Mucosa of descending colon (tissue), 3 donors: ENCODE data around the gene SLC35E4. TPM values are rescaled to one million over a fixed set of nuclear protein-coding genes. Genes with fewer than 3 reads are reported as not detected.
"Not testable (repeated sequence)": the region's sequence is repeated elsewhere in the genome, so short reads cannot be mapped to it uniquely, and the experiment has no call there.

Experiments
- ATAC-seq: fragments of 200-7000 bp; cut with Tn5 transposase; one replicate; pipeline ENCODE4 v1.9.1; 2020; ENCODE audit warnings: mild to moderate bottlenecking, moderate library complexity
- DNase-seq, 3 donors: peaks; one replicate each; pipeline ENCODE4 v3.0.0-alpha.2; 2020
- H3K36me3 ChIP-seq: fragments of 200-600 bp; one replicate; pipeline ENCODE4 v1.8.0; 2021; ENCODE audit warnings: low read depth, mild to moderate bottlenecking
- H3K4me1 ChIP-seq: fragments of 200-600 bp; one replicate; pipeline ENCODE4 v1.8.0; 2021; ENCODE audit warnings: low read depth, mild to moderate bottlenecking
- H3K4me3 ChIP-seq: fragments of 200-600 bp; one replicate; pipeline ENCODE4 v1.8.0; 2021; ENCODE audit warnings: mild to moderate bottlenecking
- H3K9me3 ChIP-seq: fragments of 200-600 bp; one replicate; pipeline ENCODE4 v1.8.0; 2021; ENCODE audit warnings: mild to moderate bottlenecking
- intact Hi-C, 2 donors: fragments of 100-400 bp; cut with DNase I in 1 of 2; cut with micrococcal nuclease in 1 of 2; formaldehyde crosslinking; loops; one replicate each; pipeline versions ENCODE4 v1.11.0 to v1.11.1; 2022; cut with DNase I, micrococcal nuclease
- total RNA-seq, 3 donors: library from RNA; stranded (reverse); fragmentation: NEBNext Ultra II Directional in 2 of 3; extraction: Animal tissue kit (Norgen Biotek cat#: 25700) in 2 of 3; gene quantifications; one replicate each; pipeline versions ENCODE4 v1.2.1 to v1.2.4, GENCODE V29; 2021 to 2023
- TF ChIP-seq, protein P1 (sequence below): fragments of 200-600 bp; IDR thresholded peaks from one replicate; pipeline ENCODE4 v1.8.0; 2022; ENCODE audit warnings: antibody characterized with exemption, mild to moderate bottlenecking
- donor health status: DM: no; HTN: no; CAD: no; lungs with moderate emphysema.
- donor health status: DM: no; HTN: no; CAD: no.
- donor health status: DM: no; HTN: yes; CAD: no.

Gene SLC35E4
- total RNA-seq, 3 donors from 2014 or later, result 5.0 to 8.5 (median 7.6) TPM

DNA sequence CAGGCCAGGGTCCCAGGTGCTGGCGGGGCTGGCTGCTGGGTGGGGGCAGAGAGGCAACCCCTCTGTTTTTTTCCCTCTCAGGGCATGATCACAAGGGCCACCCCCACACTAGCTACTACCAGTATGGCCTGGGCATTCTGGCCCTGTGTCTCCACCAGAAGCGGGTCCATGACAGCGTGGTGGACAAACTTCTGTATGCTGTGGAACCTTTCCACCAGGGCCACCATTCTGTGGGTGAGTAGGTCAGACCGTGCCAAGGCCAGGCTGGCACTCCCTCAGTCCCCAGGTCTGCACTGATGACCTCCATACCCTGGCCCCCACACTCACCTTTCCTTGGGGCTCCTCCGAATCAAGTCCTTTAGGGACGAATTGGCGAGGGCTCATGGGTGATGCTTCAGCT, 21.3 kb upstream of the SLC35E4 start:
- intact Hi-C loops, result no loop called here
- no peaks in the 10 kb centered on the region for H3K36me3 ChIP-seq

DNA sequence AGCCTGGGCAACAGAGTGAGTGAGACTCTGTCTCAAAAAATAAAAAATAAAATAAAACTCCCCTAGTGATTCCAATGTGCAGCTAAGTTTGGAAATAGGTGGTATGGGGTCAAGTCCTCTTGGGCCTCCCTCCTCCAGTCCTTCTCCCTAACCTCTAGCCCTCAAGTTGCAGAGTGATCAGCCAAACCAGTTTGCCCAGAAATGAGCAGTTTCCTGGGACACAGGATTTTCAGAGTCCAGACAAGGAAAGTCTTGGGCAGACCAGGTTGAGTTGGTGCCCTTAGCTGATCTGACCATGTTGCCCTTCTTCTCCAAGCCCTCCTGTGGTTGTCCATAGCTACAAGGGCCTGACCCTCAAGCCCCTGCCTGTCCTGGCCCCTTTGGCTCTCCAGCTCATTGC, 20.7 kb upstream of the SLC35E4 start:
- no peaks in the 10 kb centered on the region for H3K9me3 ChIP-seq
- intact Hi-C loops, result no loop called here
- TF ChIP-seq, protein P1, sequence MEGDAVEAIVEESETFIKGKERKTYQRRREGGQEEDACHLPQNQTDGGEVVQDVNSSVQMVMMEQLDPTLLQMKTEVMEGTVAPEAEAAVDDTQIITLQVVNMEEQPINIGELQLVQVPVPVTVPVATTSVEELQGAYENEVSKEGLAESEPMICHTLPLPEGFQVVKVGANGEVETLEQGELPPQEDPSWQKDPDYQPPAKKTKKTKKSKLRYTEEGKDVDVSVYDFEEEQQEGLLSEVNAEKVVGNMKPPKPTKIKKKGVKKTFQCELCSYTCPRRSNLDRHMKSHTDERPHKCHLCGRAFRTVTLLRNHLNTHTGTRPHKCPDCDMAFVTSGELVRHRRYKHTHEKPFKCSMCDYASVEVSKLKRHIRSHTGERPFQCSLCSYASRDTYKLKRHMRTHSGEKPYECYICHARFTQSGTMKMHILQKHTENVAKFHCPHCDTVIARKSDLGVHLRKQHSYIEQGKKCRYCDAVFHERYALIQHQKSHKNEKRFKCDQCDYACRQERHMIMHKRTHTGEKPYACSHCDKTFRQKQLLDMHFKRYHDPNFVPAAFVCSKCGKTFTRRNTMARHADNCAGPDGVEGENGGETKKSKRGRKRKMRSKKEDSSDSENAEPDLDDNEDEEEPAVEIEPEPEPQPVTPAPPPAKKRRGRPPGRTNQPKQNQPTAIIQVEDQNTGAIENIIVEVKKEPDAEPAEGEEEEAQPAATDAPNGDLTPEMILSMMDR, result no peak
- no peaks in the 10 kb centered on the region for H3K36me3 ChIP-seq
- H3K4me3 ChIP-seq, result no peak overlapping the region
- H3K4me1 ChIP-seq, result peaks cover under 1% of the 10 kb centered on the region
- no peak for DNase-seq
- no peak for ATAC-seq

More for the DNA sequence above, 21.3 kb upstream of the SLC35E4 start:
- Histone ChIP-seq H3K4me1 (peaks cover 7% of the 10 kb centered on the region), H3K9me3 (no peaks in the 10 kb centered on the region), H3K4me3 (no peak overlapping the region)
- DNase-seq, result no peak
- ATAC-seq, result no peak
- TF ChIP-seq, protein P1, result no peak

DNA sequence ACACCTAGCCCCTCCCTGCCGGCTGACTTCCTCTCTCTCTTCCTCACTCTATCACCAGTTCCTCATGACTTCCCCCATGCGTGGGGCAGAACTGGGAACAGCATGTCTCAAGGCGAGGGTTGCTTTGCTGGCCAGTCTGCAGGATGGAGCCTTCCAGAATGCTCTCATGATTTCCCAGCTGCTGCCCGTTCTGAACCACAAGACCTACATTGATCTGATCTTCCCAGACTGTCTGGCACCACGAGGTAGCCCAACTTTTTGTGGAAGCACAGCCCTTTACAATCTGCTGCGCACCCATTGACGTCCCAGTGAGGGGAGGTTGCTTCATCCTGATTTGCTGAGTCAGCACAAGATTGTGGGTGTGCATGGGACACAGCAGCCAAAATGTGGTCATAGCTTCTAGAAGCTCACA, 20.0 kb upstream of the SLC35E4 start:
- DNase-seq (no peak), ATAC-seq (no peak)
- H3K36me3 ChIP-seq, result no peaks in the 10 kb centered on the region
- H3K9me3 ChIP-seq, result no peaks in the 10 kb centered on the region
- H3K4me3 ChIP-seq, result no peak overlapping the region
- TF ChIP-seq, protein P1, result no peak
- H3K4me1 ChIP-seq, result no peaks in the 10 kb centered on the region
- intact Hi-C loops, result no loop called here

- no peak for ATAC-seq
- TF ChIP-seq, protein P1, result no peak
- Histone ChIP-seq H3K9me3 (no peaks in the 10 kb centered on the region), H3K4me1 (no peaks in the 10 kb centered on the region), H3K36me3 (no peaks in the 10 kb centered on the region), H3K4me3 (no peak overlapping the region)
- intact Hi-C loops, result no loop called here
- DNase-seq, result no peak
These were observed 17.8 kb upstream of the SLC35E4 start for GRCh38 chr22:30617819-30618218.

DNA sequence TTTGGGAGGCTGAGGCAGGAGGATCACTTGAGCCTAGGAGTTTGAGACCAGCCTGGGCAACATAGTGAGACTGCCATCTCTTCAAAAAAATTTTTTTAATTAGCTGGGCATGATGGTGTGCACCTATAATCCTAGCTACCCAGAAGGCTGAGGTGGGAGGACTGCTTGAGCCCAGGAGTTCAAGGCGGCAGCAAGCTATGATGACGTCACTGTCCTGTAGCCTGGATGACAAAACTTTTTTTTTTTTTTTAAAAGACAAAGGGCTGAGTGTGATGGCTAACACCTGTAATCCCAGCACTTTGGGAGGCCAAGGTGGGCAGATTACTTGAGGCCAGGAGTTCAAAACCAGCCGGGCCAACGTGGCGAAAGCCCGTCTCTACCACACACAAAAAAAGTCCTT, 15.7 kb upstream of the SLC35E4 start:
- H3K36me3 ChIP-seq, H3K4me1 ChIP-seq, ATAC-seq, DNase-seq, H3K4me3 ChIP-seq, H3K9me3 ChIP-seq, intact Hi-C loops: not testable (repeated sequence)

DNA sequence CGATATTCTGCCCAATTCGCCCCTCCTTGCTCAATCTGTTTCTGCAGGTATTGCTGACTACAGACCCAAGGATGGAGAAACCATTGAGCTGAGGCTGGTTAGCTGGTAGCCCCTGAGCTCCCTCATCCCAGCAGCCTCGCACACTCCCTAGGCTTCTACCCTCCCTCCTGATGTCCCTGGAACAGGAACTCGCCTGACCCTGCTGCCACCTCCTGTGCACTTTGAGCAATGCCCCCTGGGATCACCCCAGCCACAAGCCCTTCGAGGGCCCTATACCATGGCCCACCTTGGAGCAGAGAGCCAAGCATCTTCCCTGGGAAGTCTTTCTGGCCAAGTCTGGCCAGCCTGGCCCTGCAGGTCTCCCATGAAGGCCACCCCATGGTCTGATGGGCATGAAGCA, 9.2 kb upstream of the SLC35E4 start:
- DNase-seq (no peak), ATAC-seq (no peak)
- TF ChIP-seq, protein P1, result no peak
- Histone ChIP-seq H3K9me3 (no peaks in the 10 kb centered on the region), H3K4me1 (no peaks in the 10 kb centered on the region), H3K4me3 (no peak overlapping the region), H3K36me3 (no peaks in the 10 kb centered on the region)
- intact Hi-C loops, result no loop called here
